CD4-positive, alpha-beta T cell treated with Interleukin-4 for 4 hours (primary cell): ENCODE measurements around the gene CCDC178.
"Not testable (repeated sequence)": the region's sequence is repeated elsewhere in the genome, so short reads cannot be mapped to it uniquely, and the experiment has no call there.

Experiments
- DNase-seq: peaks from one replicate; pipeline ENCODE4 v3.0.0-alpha.2; 2020

CCDC178 gene

GRCh38 chr18:33440060-33441043 is at the start of gene CCDC178:
Gene CCDC178 (minus strand): TSS chr18:33440721. CDS start chr18:33412088, 28,633 bp downstream.
- no peak for DNase-seq

GRCh38 chr18:33483908-33484307 is 43.4 kb upstream of the CCDC178 start:
- no peak for DNase-seq

- no peak for DNase-seq
Measured at GRCh38 chr18:33472509-33472908, 32.0 kb upstream of the CCDC178 start.

GRCh38 chr18:33470216-33470615 is 29.7 kb upstream of the CCDC178 start:
- no peak for DNase-seq

- DNase-seq = no peak
Measured at GRCh38 chr18:33469699-33470098, 29.2 kb upstream of the CCDC178 start.

GRCh38 chr18:33467531-33467930 is 27.0 kb upstream of the CCDC178 start:
- no peak for DNase-seq

- DNase-seq = no peak
Measured at GRCh38 chr18:33466822-33467221, 26.3 kb upstream of the CCDC178 start.

GRCh38 chr18:33460681-33461080 is 20.2 kb upstream of the CCDC178 start:
- no peak for DNase-seq

- no peak for DNase-seq
Measured at GRCh38 chr18:33459612-33460011, 19.1 kb upstream of the CCDC178 start.

GRCh38 chr18:33446604-33447003 is 6.1 kb upstream of the CCDC178 start:
- no peak for DNase-seq

- no peak for DNase-seq
Measured at GRCh38 chr18:33444709-33445108, 4.2 kb upstream of the CCDC178 start.

- DNase-seq = no peak
Measured at GRCh38 chr18:33432857-33433256, 7.7 kb downstream of the CCDC178 start.

- DNase-seq = no peak
Measured at GRCh38 chr18:33427549-33427948, 13.0 kb downstream of the CCDC178 start.

GRCh38 chr18:33424266-33424946 is 16.1 kb downstream of the CCDC178 start:
- DNase-seq = no peak

GRCh38 chr18:33421225-33421624 is 19.3 kb downstream of the CCDC178 start:
- DNase-seq = no peak

- no peak for DNase-seq
Measured at GRCh38 chr18:33404244-33404873, 36.2 kb downstream of the CCDC178 start.

- not testable (repeated sequence) for DNase-seq
Measured at GRCh38 chr18:33398939-33399338, 41.6 kb downstream of the CCDC178 start.

GRCh38 chr18:33375829-33376228 is 64.7 kb downstream of the CCDC178 start:
- no peak for DNase-seq

GRCh38 chr18:33372442-33372841 is 68.1 kb downstream of the CCDC178 start:
- no peak for DNase-seq

- DNase-seq = no peak
Measured at GRCh38 chr18:33369711-33370449, 70.6 kb downstream of the CCDC178 start.

- no peak for DNase-seq
Measured at GRCh38 chr18:33356735-33357134, 83.8 kb downstream of the CCDC178 start.

GRCh38 chr18:33355756-33356155 is 84.8 kb downstream of the CCDC178 start:
- no peak for DNase-seq

GRCh38 chr18:33355263-33355662 is 85.3 kb downstream of the CCDC178 start:
- no peak for DNase-seq
